Measurements from ENCODE around the gene OGFOD1.

GRCh38 chr16:56436258-56436657, 15.1 kb upstream of the OGFOD1 start:
- TF ChIP-seq POLR2AphosphoS5 (IDR thresholded peaks at IDR 0.05; ENCODE audit: low read depth, low read length) (no peak), ZFX (IDR thresholded peaks at IDR 0.05) (no peak), EZH2 (IDR thresholded peaks at IDR 0.05) (no peak), REST (IDR thresholded peaks at IDR 0.05; ENCODE audit: low read depth) (no peak), ZBTB33 (IDR thresholded peaks at IDR 0.05; ENCODE audit: extremely low read depth, insufficient replicate concordance, low read length) (no peak), EZH2phosphoT487 (IDR thresholded peaks at IDR 0.05; ENCODE audit: borderline replicate concordance) (no peak), SP1 (IDR thresholded peaks at IDR 0.05; ENCODE audit: low read depth) (no peak), YY1 (IDR thresholded peaks at IDR 0.05; ENCODE audit: extremely low read depth, insufficient replicate concordance, low read depth, low read length) (no peak), POLR2A (IDR thresholded peaks at IDR 0.05; ENCODE audit: borderline replicate concordance, extremely low read depth, insufficient read depth, insufficient read length) (no peak), FOSL1 (IDR thresholded peaks at IDR 0.05; ENCODE audit: low read depth) (no peak), RAD21 (IDR thresholded peaks at IDR 0.05; ENCODE audit: low read depth) (no peak)
- TF ChIP-seq, protein P1, sequence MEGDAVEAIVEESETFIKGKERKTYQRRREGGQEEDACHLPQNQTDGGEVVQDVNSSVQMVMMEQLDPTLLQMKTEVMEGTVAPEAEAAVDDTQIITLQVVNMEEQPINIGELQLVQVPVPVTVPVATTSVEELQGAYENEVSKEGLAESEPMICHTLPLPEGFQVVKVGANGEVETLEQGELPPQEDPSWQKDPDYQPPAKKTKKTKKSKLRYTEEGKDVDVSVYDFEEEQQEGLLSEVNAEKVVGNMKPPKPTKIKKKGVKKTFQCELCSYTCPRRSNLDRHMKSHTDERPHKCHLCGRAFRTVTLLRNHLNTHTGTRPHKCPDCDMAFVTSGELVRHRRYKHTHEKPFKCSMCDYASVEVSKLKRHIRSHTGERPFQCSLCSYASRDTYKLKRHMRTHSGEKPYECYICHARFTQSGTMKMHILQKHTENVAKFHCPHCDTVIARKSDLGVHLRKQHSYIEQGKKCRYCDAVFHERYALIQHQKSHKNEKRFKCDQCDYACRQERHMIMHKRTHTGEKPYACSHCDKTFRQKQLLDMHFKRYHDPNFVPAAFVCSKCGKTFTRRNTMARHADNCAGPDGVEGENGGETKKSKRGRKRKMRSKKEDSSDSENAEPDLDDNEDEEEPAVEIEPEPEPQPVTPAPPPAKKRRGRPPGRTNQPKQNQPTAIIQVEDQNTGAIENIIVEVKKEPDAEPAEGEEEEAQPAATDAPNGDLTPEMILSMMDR (IDR thresholded peaks at IDR 0.05 in 2 of 3, conservative IDR thresholded peaks at IDR 0.05 in 1 of 3; ENCODE audit: borderline replicate concordance in 1 of 3, insufficient read depth in 1 of 3, low read depth in 2 of 3, low read length in 2 of 3) = no peak

Data from HCT116 (cell line).